ENCODE data around the gene SOAT1.
"Not testable (repeated sequence)": the region's sequence is repeated elsewhere in the genome, so short reads cannot be mapped to it uniquely, and the experiment has no call there.

DNA sequence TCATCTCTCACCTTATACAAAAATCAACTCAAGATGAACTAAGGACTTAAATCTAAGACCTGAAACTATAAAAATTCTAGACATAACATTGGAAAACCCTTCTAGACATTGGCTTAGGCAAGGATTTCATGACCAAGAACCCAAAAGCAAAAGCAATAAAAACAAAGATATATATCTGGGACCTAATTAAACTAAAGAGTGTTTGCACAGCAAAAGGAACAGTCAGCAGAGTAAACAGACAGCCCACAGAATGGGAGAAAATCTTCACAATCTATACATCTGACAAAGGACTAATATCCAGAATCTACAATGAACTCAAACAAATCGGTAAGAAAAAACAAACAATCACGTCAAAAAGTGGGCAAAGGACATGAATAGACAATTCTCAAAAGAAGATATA, 105.8 kb downstream of the SOAT1 start:
- TF ChIP-seq POLR2A (IDR thresholded peaks at IDR 0.05): not testable (repeated sequence)
- TF ChIP-seq, protein P1, sequence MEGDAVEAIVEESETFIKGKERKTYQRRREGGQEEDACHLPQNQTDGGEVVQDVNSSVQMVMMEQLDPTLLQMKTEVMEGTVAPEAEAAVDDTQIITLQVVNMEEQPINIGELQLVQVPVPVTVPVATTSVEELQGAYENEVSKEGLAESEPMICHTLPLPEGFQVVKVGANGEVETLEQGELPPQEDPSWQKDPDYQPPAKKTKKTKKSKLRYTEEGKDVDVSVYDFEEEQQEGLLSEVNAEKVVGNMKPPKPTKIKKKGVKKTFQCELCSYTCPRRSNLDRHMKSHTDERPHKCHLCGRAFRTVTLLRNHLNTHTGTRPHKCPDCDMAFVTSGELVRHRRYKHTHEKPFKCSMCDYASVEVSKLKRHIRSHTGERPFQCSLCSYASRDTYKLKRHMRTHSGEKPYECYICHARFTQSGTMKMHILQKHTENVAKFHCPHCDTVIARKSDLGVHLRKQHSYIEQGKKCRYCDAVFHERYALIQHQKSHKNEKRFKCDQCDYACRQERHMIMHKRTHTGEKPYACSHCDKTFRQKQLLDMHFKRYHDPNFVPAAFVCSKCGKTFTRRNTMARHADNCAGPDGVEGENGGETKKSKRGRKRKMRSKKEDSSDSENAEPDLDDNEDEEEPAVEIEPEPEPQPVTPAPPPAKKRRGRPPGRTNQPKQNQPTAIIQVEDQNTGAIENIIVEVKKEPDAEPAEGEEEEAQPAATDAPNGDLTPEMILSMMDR (IDR thresholded peaks at IDR 0.05): not testable (repeated sequence)

Measured in esophagus squamous epithelium (tissue), 4 donors.